ENCODE data around the gene PTPRR. TPM values are rescaled to one million over a fixed set of nuclear protein-coding genes. Genes with fewer than 3 reads are reported as not detected.

The PTPRR gene
- total and polyA plus RNA-seq, 2 donors (not counting 3 experiments of a cell fraction or from before 2014, with no cell fraction given) = 0.46 to 1.1 TPM

DNA sequence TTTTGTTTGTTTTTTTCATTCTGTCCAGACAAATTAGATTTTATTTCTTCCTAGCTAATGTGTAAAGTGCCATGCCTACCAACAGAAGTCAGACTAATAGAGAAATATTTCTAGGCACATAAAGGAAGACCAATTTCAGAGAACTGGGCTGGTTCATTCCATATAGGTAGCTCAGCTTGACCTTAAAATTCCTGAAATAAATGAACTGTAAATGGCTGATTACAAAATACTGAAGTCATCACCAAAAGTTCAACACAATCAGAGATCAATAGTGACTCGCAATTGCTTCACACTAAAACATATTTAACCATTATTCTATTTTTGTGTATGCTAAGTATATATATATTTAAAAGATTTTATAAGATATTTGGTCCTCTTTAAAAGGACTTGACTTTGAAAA is 317.5 kb downstream of the PTPRR start:
- FAIRE-seq (no peak), DNase-seq (ENCODE audit: low read depth, low spot score) (peak; percentile 65)
- dilution Hi-C loops (cut with MboI; ENCODE audit: extremely low pct_ligation_motif_present, low sequenced_read_pairs) = loop anchor here (25.0 kb wide), 1 partner anchor 109 kb away; no protein-coding TSS in a partner anchor
- Histone ChIP-seq H3K4me3 (replicated peaks in 1 of 3; ENCODE audit: insufficient read depth in 1 of 3, low read depth in 1 of 3, low read length in 3 of 3) (no peak overlapping the region), H4K20me1 (replicated peaks; ENCODE audit: control insufficient read depth, extremely low read depth, insufficient read depth, low read length) (no peaks in the 10 kb centered on the region), H3K27me3 (ENCODE audit: control insufficient read depth in 2 of 2, insufficient read depth in 2 of 2, low read length in 2 of 2) (no peaks in the 10 kb centered on the region), H2AFZ (ENCODE audit: low read depth, low read length) (no peak overlapping the region), H3K4me1 (ENCODE audit: control insufficient read depth, extremely low read depth, insufficient read depth, low read length) (peaks cover 63% of the 10 kb centered on the region), H3K4me2 (ENCODE audit: insufficient read depth, low read length) (no peak overlapping the region), H3K9me1 (replicated peaks; ENCODE audit: control insufficient read depth, extremely low read depth, insufficient read depth, low read length) (no peaks in the 10 kb centered on the region), H3K79me2 (ENCODE audit: control insufficient read depth, insufficient read depth, low read length) (peaks cover 57% of the 10 kb centered on the region), H3K9ac (replicated peaks; ENCODE audit: extremely low read depth, insufficient read depth, low read length) (no peak overlapping the region), H3K36me3 (ENCODE audit: control insufficient read depth in 2 of 2, extremely low read depth in 1 of 2, insufficient read depth in 2 of 2, low read length in 2 of 2) (peaks cover 0 to 15% of the 10 kb centered on the region in 2 experiments), H3K27ac (ENCODE audit: insufficient read depth, low read depth, low read length) (no peak overlapping the region), H3K9me3 (replicated peaks; ENCODE audit: control insufficient read depth, insufficient read depth, low read length) (no peaks in the 10 kb centered on the region)
- ChIA-PET CTCF (interaction anchor here (0.9 to 2.7 kb wide), 5 partner anchors 17 to 823 kb away, joined by 3 to 14 read pairs (median 3); no protein-coding TSS in a partner anchor), POLR2A (no interaction called here)
- TF ChIP-seq JUN (IDR thresholded peaks at IDR 0.05; ENCODE audit: borderline replicate concordance, insufficient read depth, insufficient read length, low read depth) (peak; percentile 40), MAX (IDR thresholded peaks at IDR 0.05; ENCODE audit: insufficient read depth, insufficient read length) (no peak)
- intact Hi-C loops (cut with micrococcal nuclease) = no loop called here
- BruUV-seq (replicated peaks) = no TSS peak

DNA sequence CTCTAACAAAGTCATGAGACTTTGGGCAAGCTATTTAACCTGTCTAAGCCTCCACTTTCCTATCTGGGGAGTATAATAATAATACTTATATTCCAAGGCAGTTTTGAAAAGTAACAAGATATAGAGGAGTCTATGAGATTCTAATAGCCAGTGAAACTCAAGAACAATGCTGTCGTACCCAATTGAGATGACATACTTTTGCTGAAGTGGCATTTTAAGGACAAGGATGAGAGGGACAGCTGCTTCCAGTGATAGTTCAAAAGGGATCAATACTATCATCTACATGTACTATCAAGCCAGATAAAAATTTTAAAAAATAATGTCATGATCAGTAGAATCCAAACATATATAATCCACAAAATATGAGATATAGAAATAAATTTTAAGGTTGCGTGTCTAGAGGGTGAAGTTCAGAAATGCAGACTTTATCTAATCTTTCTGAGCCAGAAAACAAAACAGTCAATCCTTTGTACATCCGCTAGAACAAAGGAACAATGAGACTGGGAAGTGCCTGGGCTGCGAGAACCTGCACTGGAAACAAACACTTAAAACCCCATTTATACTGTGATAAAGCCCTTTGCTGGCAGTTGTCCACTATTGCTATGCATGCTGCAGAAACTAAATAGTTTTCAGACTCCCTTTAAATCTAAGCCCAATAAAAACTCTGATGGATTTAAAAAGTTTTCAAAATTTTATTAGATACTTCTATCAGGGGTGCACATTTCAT is 321.9 kb downstream of the PTPRR start:
- FAIRE-seq (peak; percentile 91), DNase-seq (ENCODE audit: low read depth, low spot score) (peak; percentile 96)
- ChIA-PET CTCF (interaction anchor here (0.9 to 3.2 kb wide), 5 partner anchors 9 to 131 kb away, joined by 3 to 22 read pairs (median 3); no protein-coding TSS in a partner anchor), POLR2A (no interaction called here)
- H3K9me1 ChIP-seq (replicated peaks; ENCODE audit: control insufficient read depth, extremely low read depth, insufficient read depth, low read length) = no peaks in the 10 kb centered on the region
- no TSS peak for BruUV-seq (replicated peaks)
- peaks cover 5 to 26% of the 10 kb centered on the region in 2 experiments for H3K36me3 ChIP-seq (ENCODE audit: control insufficient read depth in 2 of 2, extremely low read depth in 1 of 2, insufficient read depth in 2 of 2, low read length in 2 of 2)
- intact Hi-C loops (cut with micrococcal nuclease) = loop anchor here (1.0 to 5.0 kb wide), 5 partner anchors 12 to 356 kb away; partner anchors contain the start of genes CNOT2 and PTPRB
- peak overlapping the region; percentile 72 for H3K9ac ChIP-seq (replicated peaks; ENCODE audit: extremely low read depth, insufficient read depth, low read length)
- no peak overlapping the region for H2AFZ ChIP-seq (ENCODE audit: low read depth, low read length)
- peak overlapping the region; percentile 92 for H3K27ac ChIP-seq (ENCODE audit: insufficient read depth, low read depth, low read length)
- H3K79me2 ChIP-seq (ENCODE audit: control insufficient read depth, insufficient read depth, low read length) = peaks cover 47% of the 10 kb centered on the region
- H3K4me1 ChIP-seq (ENCODE audit: control insufficient read depth, extremely low read depth, insufficient read depth, low read length) = peaks cover 48% of the 10 kb centered on the region
- H3K4me2 ChIP-seq (ENCODE audit: insufficient read depth, low read length) = peak overlapping the region; percentile 89
- no peaks in the 10 kb centered on the region for H4K20me1 ChIP-seq (replicated peaks; ENCODE audit: control insufficient read depth, extremely low read depth, insufficient read depth, low read length)
- no peaks in the 10 kb centered on the region for H3K27me3 ChIP-seq (ENCODE audit: control insufficient read depth in 2 of 2, insufficient read depth in 2 of 2, low read length in 2 of 2)
- H3K4me3 ChIP-seq (replicated peaks in 1 of 3; ENCODE audit: insufficient read depth in 1 of 3, low read depth in 1 of 3, low read length in 3 of 3) = peak overlapping the region in 1 of 3 experiments; percentile 40
- TF ChIP-seq POLR2AphosphoS5 (IDR thresholded peaks at IDR 0.05; ENCODE audit: insufficient read depth, low read depth, low read length) = peak; percentile 77
- TF ChIP-seq FOS (IDR thresholded peaks at IDR 0.05; ENCODE audit: borderline replicate concordance, insufficient read depth, low read length) = no peak
- TF ChIP-seq POLR2A (IDR thresholded peaks at IDR 0.05; ENCODE audit: low read depth, low read length) = peak; percentile 32
- TF ChIP-seq, protein P1, sequence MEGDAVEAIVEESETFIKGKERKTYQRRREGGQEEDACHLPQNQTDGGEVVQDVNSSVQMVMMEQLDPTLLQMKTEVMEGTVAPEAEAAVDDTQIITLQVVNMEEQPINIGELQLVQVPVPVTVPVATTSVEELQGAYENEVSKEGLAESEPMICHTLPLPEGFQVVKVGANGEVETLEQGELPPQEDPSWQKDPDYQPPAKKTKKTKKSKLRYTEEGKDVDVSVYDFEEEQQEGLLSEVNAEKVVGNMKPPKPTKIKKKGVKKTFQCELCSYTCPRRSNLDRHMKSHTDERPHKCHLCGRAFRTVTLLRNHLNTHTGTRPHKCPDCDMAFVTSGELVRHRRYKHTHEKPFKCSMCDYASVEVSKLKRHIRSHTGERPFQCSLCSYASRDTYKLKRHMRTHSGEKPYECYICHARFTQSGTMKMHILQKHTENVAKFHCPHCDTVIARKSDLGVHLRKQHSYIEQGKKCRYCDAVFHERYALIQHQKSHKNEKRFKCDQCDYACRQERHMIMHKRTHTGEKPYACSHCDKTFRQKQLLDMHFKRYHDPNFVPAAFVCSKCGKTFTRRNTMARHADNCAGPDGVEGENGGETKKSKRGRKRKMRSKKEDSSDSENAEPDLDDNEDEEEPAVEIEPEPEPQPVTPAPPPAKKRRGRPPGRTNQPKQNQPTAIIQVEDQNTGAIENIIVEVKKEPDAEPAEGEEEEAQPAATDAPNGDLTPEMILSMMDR (IDR thresholded peaks at IDR 0.05; ENCODE audit: extremely low read depth in 1 of 2, insufficient read depth in 1 of 2, low read depth in 1 of 2, low read length in 2 of 2) = no peak
- TF ChIP-seq MAX (IDR thresholded peaks at IDR 0.05; ENCODE audit: insufficient read depth, insufficient read length) = no peak
- TF ChIP-seq MYC (IDR thresholded peaks at IDR 0.05; ENCODE audit: low read depth, low read length) = no peak
- no peak for TF ChIP-seq JUN (IDR thresholded peaks at IDR 0.05; ENCODE audit: borderline replicate concordance, insufficient read depth, insufficient read length, low read depth)
- TF ChIP-seq EZH2 (IDR thresholded peaks at IDR 0.05; ENCODE audit: borderline replicate concordance, low read depth, low read length, severe bottlenecking) = no peak
- TF ChIP-seq GATA2 (IDR thresholded peaks at IDR 0.05; ENCODE audit: insufficient read depth, insufficient read length, low read depth, low read length) = peak; percentile 93
- dilution Hi-C loops (cut with MboI; ENCODE audit: extremely low pct_ligation_motif_present, low sequenced_read_pairs) = no loop called here
- H3K9me3 ChIP-seq (replicated peaks; ENCODE audit: control insufficient read depth, insufficient read depth, low read length) = no peaks in the 10 kb centered on the region
